Endodermal cell (in vitro differentiated cells): Measurements from ENCODE around the gene LAMC2. TPM values are rescaled to one million over a fixed set of nuclear protein-coding genes. Genes with fewer than 3 reads are reported as not detected.

Experiments
- DNase-seq: peaks from one replicate; pipeline ENCODE4 v3.0.0-alpha.2; 2017
- H3K27ac ChIP-seq: 2 replicates; pipeline ENCODE4 v1.5.1; 2013; ENCODE audit warnings: mild to moderate bottlenecking, low read depth, low read length, moderate library complexity
- H3K27me3 ChIP-seq: 2 replicates; pipeline ENCODE4 v1.6.1; 2013; ENCODE audit warnings: mild to moderate bottlenecking, low read length, moderate library complexity; ENCODE audit not compliant: insufficient read depth, control insufficient read depth, poor library complexity, severe bottlenecking
- H3K36me3 ChIP-seq: 2 replicates; pipeline ENCODE4 v1.7.0; 2013; ENCODE audit warnings: mild to moderate bottlenecking, low read length, moderate library complexity; ENCODE audit not compliant: control insufficient read depth, insufficient read depth
- H3K4me1 ChIP-seq: one replicate; pipeline ENCODE4 v1.7.0; 2013; ENCODE audit warnings: low read length; ENCODE audit not compliant: control insufficient read depth, insufficient read depth
- H3K4me3 ChIP-seq: 2 replicates; pipeline ENCODE4 v1.5.1; 2013; ENCODE audit warnings: mild to moderate bottlenecking, low read length, moderate library complexity
- H3K9ac ChIP-seq: 2 replicates; pipeline ENCODE4 v1.6.1; 2013; ENCODE audit warnings: mild to moderate bottlenecking, low read length, moderate library complexity; ENCODE audit not compliant: poor library complexity, severe bottlenecking; ENCODE audit errors: extremely low read depth
- H3K9me3 ChIP-seq: 2 replicates; pipeline ENCODE4 v1.6.1; 2013; ENCODE audit warnings: mild to moderate bottlenecking, low read length, moderate library complexity; ENCODE audit not compliant: control insufficient read depth
- H3K27ac Mint-ChIP-seq: 2 replicates; pipeline ENCODE4 v1.8.0; 2020; ENCODE audit warnings: mixed read lengths
- H3K27me3 Mint-ChIP-seq: 2 replicates; pipeline ENCODE4 v1.8.0; 2021; ENCODE audit warnings: mild to moderate bottlenecking, mixed read lengths; ENCODE audit not compliant: insufficient read depth
- H3K36me3 Mint-ChIP-seq: 2 replicates; pipeline ENCODE4 v1.8.0; 2020; ENCODE audit warnings: low read depth, mixed read lengths
- H3K4me1 Mint-ChIP-seq: 2 replicates; pipeline ENCODE4 v1.8.0; 2020; ENCODE audit warnings: mixed read lengths
- H3K4me3 Mint-ChIP-seq: 2 replicates; pipeline ENCODE4 v1.8.0; 2020; ENCODE audit warnings: mild to moderate bottlenecking, moderate library complexity, mixed read lengths
- H3K9me3 Mint-ChIP-seq: 2 replicates; pipeline ENCODE4 v1.8.0; 2020; ENCODE audit warnings: mild to moderate bottlenecking, mixed read lengths
- CTCF ChIP-seq: fragments of 200-600 bp; sonication (generic); conservative IDR thresholded peaks from 2 replicates; pipeline ENCODE4 v1.5.0; 2021; ENCODE audit warnings: antibody characterized with exemption, mild to moderate bottlenecking
- WGBS, 2 experiments: methylation state at CpG; one replicate each; pipeline versions ENCODE4 v1.1.5 to v1.1.7; 2013; ENCODE audit warnings: missing lambda C conversion rate in 2 of 2, mixed read lengths in 1 of 2; ENCODE audit not compliant: insufficient coverage in 1 of 2, insufficient read length in 1 of 2; 5-methylcytosine and 5-hydroxymethylcytosine counted together
- total RNA-seq, 2 donors: library from RNA; stranded (reverse); fragmentation: NEBNext Ultra II Directional in 1 of 2; extraction: Animal tissue kit (Norgen Biotek cat#: 25700) in 1 of 2; gene quantifications; 2 replicates in 1 of 2; 3 replicates in 1 of 2; pipeline ENCODE4 v1.2.1, GENCODE V29; 2021

Gene LAMC2
- total RNA-seq, 2 donors from 2014 or later, result 2.8 to 4.8 TPM

DNA sequence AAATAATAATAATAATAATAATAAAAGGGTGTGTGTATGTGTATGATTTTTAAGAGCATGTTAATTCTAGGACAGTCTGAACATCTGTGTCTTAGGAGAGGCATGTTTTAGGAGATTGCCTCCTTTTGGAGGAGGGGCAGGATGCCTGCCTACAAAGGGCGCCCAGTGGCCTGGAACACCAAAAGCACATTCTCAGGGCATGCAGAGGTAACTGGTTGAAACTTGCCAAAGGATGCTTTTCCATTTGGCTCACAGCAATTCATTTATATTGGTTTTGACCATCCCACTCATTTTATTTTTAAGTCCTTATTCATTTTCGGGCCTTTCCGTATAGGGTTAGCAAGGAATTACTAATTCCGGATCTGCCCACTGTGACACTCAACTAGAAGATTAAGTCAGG is 21.1 kb upstream of the LAMC2 start:
- H3K4me3 Mint-ChIP-seq, result no peak overlapping the region
- H3K4me3 ChIP-seq, result no peak overlapping the region
- TF ChIP-seq CTCF, result no peak
- 96 to 100% methylated on average over 3 to 4 of the region's 4 CpGs for WGBS, 2 experiments
- peaks cover 2% of the 10 kb centered on the region for H3K4me1 Mint-ChIP-seq
- no peaks in the 10 kb centered on the region for H3K36me3 Mint-ChIP-seq
- H3K27me3 Mint-ChIP-seq, result no peaks in the 10 kb centered on the region
- no peak for DNase-seq
- H3K27me3 ChIP-seq, result no peaks in the 10 kb centered on the region
- no peak overlapping the region for H3K9ac ChIP-seq
- H3K9me3 Mint-ChIP-seq, result no peaks in the 10 kb centered on the region
- H3K36me3 ChIP-seq, result no peaks in the 10 kb centered on the region
- no peak overlapping the region for H3K27ac ChIP-seq
- H3K4me1 ChIP-seq, result peaks cover 2% of the 10 kb centered on the region
- H3K27ac Mint-ChIP-seq, result no peak overlapping the region
- no peaks in the 10 kb centered on the region for H3K9me3 ChIP-seq

DNA sequence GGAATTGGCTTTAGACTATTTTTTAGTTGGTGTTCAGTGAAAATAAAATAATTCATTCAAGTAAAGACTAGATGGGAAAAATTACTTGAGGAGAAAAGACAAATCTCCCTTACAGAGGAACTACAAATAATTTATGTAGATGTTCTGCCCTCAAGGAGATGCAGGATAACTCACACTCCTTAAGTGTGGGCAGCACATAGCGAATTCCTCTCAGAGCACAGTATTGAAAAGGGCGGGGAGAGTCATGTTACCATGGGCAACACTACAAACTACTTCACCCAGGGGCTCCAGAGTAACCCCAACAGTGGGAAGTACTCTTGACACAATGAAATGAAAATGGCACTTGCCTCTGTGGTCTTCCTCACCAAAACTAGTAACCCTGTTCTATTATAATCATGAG is 20.6 kb upstream of the LAMC2 start:
- H3K4me3 Mint-ChIP-seq, result no peak overlapping the region
- no peaks in the 10 kb centered on the region for H3K27me3 Mint-ChIP-seq
- peaks cover 2% of the 10 kb centered on the region for H3K4me1 Mint-ChIP-seq
- no peaks in the 10 kb centered on the region for H3K36me3 Mint-ChIP-seq
- no peak for TF ChIP-seq CTCF
- no peak overlapping the region for H3K27ac Mint-ChIP-seq
- no peaks in the 10 kb centered on the region for H3K36me3 ChIP-seq
- H3K9ac ChIP-seq, result no peak overlapping the region
- no peak overlapping the region for H3K4me3 ChIP-seq
- no peak overlapping the region for H3K27ac ChIP-seq
- peaks cover 2% of the 10 kb centered on the region for H3K4me1 ChIP-seq
- no peak for DNase-seq
- H3K9me3 ChIP-seq, result no peaks in the 10 kb centered on the region
- H3K9me3 Mint-ChIP-seq, result no peaks in the 10 kb centered on the region
- no peaks in the 10 kb centered on the region for H3K27me3 ChIP-seq
- WGBS, 2 experiments, result 98 to 100% methylated on average over 2 of the region's 2 CpGs

- no peak overlapping the region for H3K27ac ChIP-seq
- Mint-ChIP-seq H3K4me1 (peaks cover 2% of the 10 kb centered on the region), H3K36me3 (no peaks in the 10 kb centered on the region), H3K9me3 (no peaks in the 10 kb centered on the region), H3K4me3 (no peak overlapping the region), H3K27me3 (no peaks in the 10 kb centered on the region), H3K27ac (no peak overlapping the region)
- H3K9me3 ChIP-seq, result no peaks in the 10 kb centered on the region
- 97 to 100% methylated on average over 1 to 2 of the region's 2 CpGs for WGBS, 2 experiments
- TF ChIP-seq CTCF, result no peak
- no peak overlapping the region for H3K9ac ChIP-seq
- peaks cover 2% of the 10 kb centered on the region for H3K4me1 ChIP-seq
- DNase-seq, result no peak
- H3K4me3 ChIP-seq, result no peak overlapping the region
- H3K27me3 ChIP-seq, result no peaks in the 10 kb centered on the region
- H3K36me3 ChIP-seq, result no peaks in the 10 kb centered on the region
These were observed 19.6 kb upstream of the LAMC2 start for GRCh38 chr1:183166454-183166853.
